CD4-positive, alpha-beta T cell treated with Interleukin-15 for 1 hour (primary cell): ENCODE measurements around the gene ZSCAN31.
A peak's percentile ranks its signal among the peaks of the same experiment; 100 is the strongest.
"Not testable (repeated sequence)": the region's sequence is repeated elsewhere in the genome, so short reads cannot be mapped to it uniquely, and the experiment has no call there.

Experiments used
- DNase-seq: peaks from one replicate; pipeline ENCODE4 v3.0.0-alpha.2; 2020

Gene ZSCAN31

DNA sequence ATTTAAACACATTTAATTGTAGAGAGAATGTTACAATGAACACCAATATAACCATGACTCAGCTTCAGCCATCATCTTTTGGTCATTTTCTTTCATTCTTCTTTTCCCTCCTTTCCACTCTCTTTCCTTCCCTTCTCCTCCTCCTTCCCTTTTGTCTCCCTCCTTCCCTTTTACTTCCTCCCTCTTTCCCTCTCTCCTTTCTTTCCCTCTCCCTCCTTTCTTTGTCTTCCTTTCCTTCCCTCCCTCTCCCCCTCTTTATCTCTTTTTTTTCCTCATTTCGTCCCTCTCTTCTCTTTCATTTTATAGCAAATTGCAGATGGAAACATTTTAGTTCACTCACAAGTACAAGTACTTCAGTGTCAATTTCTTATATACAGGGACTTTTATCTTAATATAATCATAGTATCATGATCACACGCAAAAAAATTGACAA, 15.6 kb upstream of the ZSCAN31 start:
- DNase-seq, result no peak

GRCh38 chr6:28351087-28351486, 15.1 kb upstream of the ZSCAN31 start:
- DNase-seq, result no peak

GRCh38 chr6:28349892-28350737, 14.2 kb upstream of the ZSCAN31 start, which contains the start of gene ZKSCAN3:
Gene ZKSCAN3 (plus strand): TSS chr6:28349947. CDS start chr6:28359587, 9,640 bp downstream.
- peak; percentile 83 for DNase-seq

GRCh38 chr6:28349344-28349891, 13.5 kb upstream of the ZSCAN31 start:
- DNase-seq, result no peak

DNA sequence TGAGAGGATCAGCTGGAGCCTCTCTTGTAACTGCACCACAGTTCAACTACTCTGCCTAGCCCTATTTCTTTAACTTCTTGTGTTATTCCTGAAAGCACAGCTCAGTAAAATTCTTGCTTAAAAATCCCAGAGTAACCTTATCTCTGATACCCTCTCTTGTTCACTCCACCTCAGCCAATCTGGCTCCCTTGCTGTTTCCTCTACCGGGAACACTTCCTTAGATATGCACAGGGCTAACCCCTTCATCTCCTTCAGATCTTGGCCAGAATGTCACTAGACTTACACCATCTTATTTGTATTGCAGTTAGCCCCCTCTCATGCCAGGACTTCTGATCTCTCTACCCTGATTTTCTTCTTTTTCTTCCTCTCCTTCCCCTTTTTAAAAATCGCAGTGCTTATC, 11.2 kb upstream of the ZSCAN31 start:
- no peak for DNase-seq

GRCh38 chr6:28345201-28345600, 9.3 kb upstream of the ZSCAN31 start:
- DNase-seq, result no peak

GRCh38 chr6:28343898-28344677, 8.1 kb upstream of the ZSCAN31 start:
- DNase-seq, result no peak

- no peak for DNase-seq
These were observed 4.6 kb upstream of the ZSCAN31 start for GRCh38 chr6:28340310-28341095.

- no peak for DNase-seq
These were observed 1.2 kb upstream of the ZSCAN31 start for GRCh38 chr6:28337121-28337520.

DNA sequence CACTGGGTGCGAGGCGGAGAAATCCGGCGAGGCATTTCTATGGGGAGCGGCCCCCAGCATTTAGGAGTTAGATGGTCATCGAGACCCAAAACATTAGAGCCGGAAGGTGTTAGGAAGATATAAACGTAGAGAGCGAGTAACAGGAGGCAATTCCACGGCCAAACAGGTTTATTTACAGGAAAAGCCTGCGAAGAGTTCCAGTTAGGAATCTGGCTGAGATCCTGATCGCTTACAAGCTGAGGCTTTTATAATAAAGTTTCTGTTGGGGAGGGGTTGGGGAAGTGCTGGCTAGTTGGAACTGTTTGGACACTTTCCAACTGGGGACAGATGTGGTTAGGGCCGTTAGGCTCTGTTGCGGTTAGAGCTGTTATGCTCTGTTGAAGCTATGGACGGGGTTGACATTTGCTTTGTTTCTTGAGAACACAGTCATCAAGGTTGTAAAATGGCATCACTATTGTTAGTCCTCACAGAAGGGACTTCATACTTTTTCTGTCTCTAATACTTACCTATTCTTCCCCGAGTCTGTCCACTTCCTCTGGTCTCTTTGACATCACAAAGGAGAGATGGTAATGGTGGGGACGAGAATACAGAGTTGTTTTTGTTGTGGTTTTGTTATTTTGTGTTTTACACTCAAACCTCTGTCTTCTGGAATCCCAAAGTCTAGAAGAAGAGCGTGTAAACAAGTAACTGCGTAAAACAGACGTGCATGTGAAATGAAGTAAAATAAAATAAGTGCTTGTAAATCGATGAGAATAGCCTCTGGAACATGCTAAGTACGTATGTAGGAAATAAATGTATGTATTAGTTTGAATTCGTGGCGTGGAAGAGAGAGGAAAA, 554 bp upstream of the ZSCAN31 start:
- no peak for DNase-seq

DNA sequence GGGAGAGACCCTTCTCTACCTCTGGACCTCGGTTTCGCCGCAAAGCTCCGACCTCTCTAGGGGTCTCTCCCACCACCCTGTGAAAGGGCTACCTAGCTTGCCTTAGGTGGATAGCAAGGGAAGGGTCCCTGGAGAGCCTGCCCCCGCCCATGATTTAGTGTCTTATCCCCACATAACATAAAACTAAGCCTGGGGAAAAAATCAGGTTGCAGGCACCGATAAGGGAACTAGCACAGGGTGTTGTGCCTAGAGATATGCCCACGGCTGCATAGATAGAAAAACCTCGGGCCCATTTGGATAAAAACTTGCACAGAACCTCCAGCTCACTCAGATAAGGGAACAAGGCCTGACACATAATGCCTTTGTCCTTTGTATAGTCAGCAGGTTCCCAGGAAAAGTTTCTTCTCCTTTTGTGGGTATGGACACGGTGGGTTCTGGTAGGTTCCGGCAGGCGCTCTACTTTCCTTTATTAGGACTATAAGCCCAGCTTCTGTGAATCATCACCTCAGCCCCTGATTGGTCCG, 846 bp downstream of the ZSCAN31 start:
- no peak for DNase-seq

DNA sequence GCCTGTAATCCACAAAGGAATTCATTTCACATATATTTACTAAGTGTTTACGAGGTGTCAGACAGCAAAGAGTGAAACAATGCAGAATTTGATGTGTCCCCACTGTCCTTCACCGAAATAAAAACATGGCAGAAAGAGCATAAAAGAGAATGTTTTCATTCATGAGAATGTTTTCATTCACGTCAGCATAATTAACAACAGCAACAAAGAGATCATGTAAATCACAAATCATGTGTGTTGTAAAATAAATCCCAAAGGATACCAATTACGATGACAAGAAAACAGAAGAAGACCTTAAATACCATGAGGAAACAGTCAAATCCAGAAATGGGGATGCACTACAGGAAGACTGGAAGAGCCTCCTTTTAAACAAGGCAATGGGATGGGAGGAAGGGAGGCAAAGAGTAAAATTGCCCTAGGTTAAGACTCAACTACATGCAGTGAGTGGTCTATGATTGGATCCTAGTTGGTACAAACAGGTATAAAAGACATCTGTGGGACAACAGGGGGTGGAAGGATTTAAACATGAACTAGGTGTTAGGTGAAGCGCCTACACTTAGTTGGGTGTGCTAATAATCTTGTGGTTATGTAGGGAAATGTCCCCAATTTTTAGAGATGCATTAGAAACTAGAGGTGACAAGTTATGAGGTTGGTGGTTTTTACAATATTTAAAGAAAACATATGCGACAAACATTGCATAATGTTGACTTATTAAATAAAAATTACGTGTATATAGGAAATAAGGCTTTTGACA, 1.5 kb downstream of the ZSCAN31 start:
- DNase-seq, result no peak

DNA sequence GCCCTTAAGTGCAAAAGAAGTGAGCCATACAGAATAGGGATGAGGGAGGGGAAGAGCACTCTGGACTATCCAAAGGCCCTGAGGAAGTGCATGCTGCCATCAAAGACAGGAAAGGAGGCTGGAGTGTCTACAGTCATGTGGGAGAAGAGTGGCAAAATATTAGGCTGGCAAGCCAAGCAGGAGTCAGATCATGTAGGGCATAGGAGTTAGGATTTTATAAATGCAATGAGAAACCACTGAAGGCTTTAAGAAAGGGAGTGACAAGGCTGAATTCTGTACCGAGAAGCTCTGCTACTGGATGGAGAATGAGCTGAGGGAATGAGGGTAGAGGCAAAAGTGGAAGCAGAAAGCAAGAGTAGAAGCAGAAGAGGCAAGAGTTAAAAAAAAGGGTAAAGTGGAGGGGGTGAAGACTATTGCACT, 2.3 kb downstream of the ZSCAN31 start:
- no peak for DNase-seq

DNA sequence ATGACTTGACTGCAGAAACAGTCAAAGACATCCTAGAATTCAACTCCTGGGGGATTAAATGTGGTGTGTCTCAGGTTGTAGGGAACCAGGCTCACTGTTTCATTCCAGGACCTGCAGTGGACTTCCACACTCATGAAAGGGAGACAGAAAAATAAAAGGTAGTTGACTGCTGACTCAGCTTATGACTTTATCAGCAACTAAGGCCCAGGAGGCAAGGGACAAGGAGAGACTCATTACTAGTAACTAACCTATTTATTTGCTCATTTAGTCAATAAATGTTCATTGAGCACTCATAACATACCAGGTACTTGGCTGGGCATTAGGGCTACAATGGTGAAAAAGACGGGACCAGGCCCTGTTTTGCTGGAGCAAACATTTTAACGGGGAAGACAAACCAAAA, 2.9 kb downstream of the ZSCAN31 start:
- no peak for DNase-seq

- DNase-seq, result no peak
These were observed 5.9 kb downstream of the ZSCAN31 start for GRCh38 chr6:28330041-28330440.

DNA sequence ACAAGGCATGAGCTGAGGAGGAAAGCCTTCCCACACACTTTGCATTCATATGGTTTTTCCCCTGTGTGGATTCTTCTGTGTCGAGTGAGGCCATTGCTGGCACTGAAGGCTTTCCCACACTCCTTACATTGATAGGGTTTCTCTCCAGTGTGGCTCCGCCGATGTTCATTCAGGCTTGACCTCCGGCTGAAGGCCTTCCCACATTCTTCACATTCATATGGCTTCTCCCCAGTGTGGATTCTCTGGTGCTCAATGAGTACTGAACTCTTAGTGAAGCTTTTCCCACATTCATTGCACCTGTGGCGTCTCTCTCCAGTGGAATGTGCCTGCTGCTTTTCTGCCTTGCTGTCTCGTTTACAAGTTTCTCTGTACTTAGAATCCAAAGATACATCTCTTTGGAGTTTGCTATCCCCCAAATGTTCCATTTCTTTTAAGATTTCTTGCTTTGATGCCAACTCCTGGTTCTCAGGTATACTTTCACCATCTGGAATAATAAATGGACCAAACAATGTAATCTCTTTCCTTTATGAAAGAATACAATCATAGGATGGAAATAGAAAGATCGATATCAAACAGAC, 9.5 kb downstream of the ZSCAN31 start:
- no peak for DNase-seq

DNA sequence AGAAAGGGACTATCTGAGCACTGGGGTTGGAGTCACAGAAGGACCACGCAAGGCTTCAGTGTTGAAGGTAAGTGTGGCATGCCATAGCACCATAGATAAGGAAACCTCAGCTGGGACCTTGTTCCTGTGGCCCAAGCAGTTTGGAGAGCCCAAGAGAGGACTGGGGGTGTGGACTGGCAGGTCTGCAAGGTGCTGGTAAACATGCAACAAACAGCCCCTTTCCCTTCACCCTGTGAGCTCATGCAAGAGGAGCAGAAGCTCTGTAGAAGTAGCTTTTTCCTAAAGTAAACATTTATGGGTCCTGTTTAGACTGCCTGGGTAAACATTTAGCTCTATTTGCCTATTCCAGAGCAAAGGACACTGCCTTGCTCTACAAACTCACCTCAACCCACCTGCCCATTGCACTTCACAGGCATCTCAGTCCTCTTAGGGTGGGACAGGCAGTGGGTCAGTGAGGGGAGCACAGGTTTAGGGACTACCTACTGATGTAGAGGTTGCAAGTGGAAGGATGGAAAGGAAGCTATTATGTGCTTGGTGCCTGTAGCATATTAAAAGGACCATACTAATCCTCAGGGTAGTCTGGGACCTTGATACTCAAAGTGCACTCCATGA, 12.0 kb downstream of the ZSCAN31 start:
- no peak for DNase-seq

DNA sequence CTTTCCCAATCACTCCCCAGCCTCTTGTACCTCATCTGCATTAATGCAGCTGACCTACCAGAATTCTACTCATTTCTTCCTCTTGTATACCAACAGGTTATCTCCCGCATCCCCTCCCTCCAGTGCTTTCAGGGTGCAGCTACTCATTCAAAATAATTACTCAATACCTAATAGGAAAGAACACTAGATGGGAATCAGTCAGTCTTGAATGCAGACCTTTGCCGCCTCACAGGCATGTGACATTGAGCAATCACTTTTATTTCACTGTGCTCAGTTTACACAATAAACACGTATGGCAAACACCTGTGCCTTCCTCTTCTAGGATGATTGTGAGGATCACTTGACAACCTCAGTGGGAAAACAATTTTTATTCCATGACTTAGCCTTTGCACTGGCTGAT, 13.3 kb downstream of the ZSCAN31 start:
- DNase-seq, result no peak

- DNase-seq, result not testable (repeated sequence)
These were observed 18.1 kb downstream of the ZSCAN31 start for GRCh38 chr6:28317866-28318265.

DNA sequence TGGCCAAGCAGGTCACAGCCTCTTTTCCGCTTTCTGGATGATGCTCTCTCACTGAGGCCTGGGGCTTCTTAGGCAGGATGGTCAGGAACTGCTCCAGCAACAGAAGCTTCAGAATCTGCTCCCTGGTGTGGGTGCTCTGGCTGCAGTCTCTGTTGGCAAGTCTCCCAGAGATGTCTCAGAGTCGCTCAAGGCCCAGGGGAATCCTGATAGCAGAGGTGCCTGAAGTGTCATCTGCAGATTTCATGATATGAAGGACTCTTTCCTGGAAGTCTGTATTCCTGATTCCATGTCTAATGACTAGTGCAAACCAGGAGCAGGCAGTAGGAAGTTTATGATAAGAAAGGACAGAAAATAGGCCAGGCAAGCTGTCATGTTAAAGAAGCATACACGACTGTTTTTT, 20.3 kb downstream of the ZSCAN31 start:
- no peak for DNase-seq
